Measurements from ENCODE around the gene ARID1B. TPM values are rescaled to one million over a fixed set of nuclear protein-coding genes. Genes with fewer than 3 reads are reported as not detected.
A peak's percentile ranks its signal among the peaks of the same experiment; 100 is the strongest.

Gene ARID1B
- total and polyA plus RNA-seq, 12 donors: 11.2 to 63.2 (median 52.2) TPM

GRCh38 chr6:156809446-156810178 is 32.4 kb downstream of the ARID1B start:
- Histone ChIP-seq H3K27ac (peak overlapping the region in 1 of 10 donors; percentile 9), H3K4me3 (no peak overlapping the region), H3K9me3 (peaks cover 0 to 8% (median 0%) of the 10 kb centered on the region in 11 donors), H3K36me3 (no peaks in the 10 kb centered on the region), H3K27me3 (no peaks in the 10 kb centered on the region), H3K4me1 (peaks cover 12 to 75% (median 52%) of the 10 kb centered on the region in 9 donors)
- ATAC-seq: no peak
- 91 to 94% methylated on average over 2 of the region's 2 CpGs for WGBS, 2 donors
- TF ChIP-seq CTCF (IDR thresholded peaks at IDR 0.05): no peak
- intact Hi-C loops (cut with DNase I): no loop called here
- DNase-seq: no peak

- TF ChIP-seq CTCF (IDR thresholded peaks at IDR 0.05): no peak
- Histone ChIP-seq H3K27ac (no peak overlapping the region), H3K9me3 (peaks cover 0 to 8% (median 0%) of the 10 kb centered on the region in 11 donors), H3K4me1 (peaks cover 18 to 89% (median 78%) of the 10 kb centered on the region in 9 donors), H3K4me3 (no peak overlapping the region), H3K27me3 (no peaks in the 10 kb centered on the region), H3K36me3 (no peaks in the 10 kb centered on the region)
- intact Hi-C loops (cut with DNase I): no loop called here
- DNase-seq (no peak), ATAC-seq (no peak)
- WGBS, 2 donors: 85 to 87% methylated on average over 8 of the region's 8 CpGs
These were observed 36.9 kb downstream of the ARID1B start for GRCh38 chr6:156814036-156814581.

DNA sequence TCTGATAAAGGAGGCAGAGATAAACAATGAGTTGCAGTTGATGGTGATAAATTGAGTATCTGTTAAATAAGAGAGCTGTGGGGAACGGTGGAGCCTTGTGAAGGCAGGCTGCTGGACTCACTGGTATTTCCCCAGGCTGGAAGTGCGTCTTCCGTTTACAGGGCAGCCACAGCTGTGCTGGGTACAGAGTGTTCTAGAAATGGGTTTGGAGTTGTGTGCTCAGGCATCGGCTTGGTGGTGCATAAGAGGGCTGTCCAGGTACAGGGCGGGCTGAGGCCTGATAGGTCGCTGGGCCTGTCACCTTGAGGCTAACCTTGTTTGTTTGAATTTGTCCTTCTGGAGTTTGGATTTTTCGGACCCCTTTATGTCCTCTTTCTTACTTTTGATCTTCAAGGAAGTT is 39.3 kb downstream of the ARID1B start:
- Histone ChIP-seq H3K4me1 (peaks cover 11 to 95% (median 76%) of the 10 kb centered on the region in 9 donors), H3K9me3 (no peaks in the 10 kb centered on the region), H3K36me3 (no peaks in the 10 kb centered on the region), H3K27me3 (no peaks in the 10 kb centered on the region), H3K4me3 (no peak overlapping the region), H3K27ac (peak overlapping the region in 4 of 10 donors; percentile 3 to 51 (median 26))
- intact Hi-C loops (cut with DNase I): no loop called here
- ATAC-seq (peak in 7 of 8 donors; percentile 71 to 96 (median 83)), DNase-seq (no peak)
- no peak for TF ChIP-seq CTCF (IDR thresholded peaks at IDR 0.05)
- 51 to 53% methylated on average over 7 of the region's 7 CpGs for WGBS, 2 donors

DNA sequence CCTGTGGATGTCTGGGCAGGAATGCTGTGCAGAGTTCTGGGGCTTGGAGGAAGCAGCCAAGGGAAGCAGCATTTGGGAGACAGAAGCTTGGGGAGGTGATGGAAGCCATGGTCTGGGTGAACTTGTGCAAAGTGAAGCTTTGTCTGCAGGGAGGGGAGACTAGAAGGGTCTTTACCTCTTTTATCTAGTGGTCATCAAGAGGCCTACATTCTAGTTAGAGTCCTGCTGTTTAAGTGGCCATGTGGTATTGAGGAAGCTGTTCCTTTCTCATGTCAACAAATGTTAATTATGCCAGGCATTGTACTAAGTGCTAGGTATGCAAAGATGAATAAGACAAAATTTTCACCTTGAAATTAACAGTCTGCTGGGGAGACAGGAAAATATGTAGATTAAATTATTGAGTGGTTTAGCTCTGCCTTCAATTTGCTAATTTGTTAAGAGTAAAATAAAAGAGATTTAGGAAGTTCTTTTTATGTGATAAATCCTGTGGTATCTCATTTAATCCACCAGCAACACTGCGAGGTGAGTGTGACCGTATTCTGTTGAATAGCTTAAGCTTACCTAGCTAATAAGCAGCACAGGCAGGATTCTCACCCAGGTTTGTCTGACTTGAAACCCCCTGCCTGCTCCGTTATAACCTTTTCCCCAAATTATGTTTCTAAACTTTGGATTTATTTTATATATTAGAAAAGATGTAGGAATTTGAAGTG is 43.1 kb downstream of the ARID1B start:
- no peak for TF ChIP-seq CTCF (IDR thresholded peaks at IDR 0.05)
- WGBS, 2 donors: 89 to 90% methylated on average over 3 of the region's 3 CpGs
- Histone ChIP-seq H3K27ac (no peak overlapping the region), H3K9me3 (no peaks in the 10 kb centered on the region), H3K27me3 (no peaks in the 10 kb centered on the region), H3K36me3 (no peaks in the 10 kb centered on the region), H3K4me1 (peaks cover 18 to 100% (median 85%) of the 10 kb centered on the region in 9 donors), H3K4me3 (no peak overlapping the region)
- intact Hi-C loops (cut with DNase I): loop anchor here in 1 of 10 donors (5.0 kb wide), 1 partner anchor 43 kb away; the partner anchor contains the start of gene ARID1B
- ATAC-seq (peak in 1 of 8 donors; percentile 9), DNase-seq (no peak)

Data from heart right ventricle (tissue), 16 donors.